ENCODE results near the gene SCGB1D2. TPM values are rescaled to one million over a fixed set of nuclear protein-coding genes. Genes with fewer than 3 reads are reported as not detected.

SCGB1D2 gene
- total and polyA plus RNA-seq, 10 of the 15 experiments (the other 5 are each of a cell fraction or from before 2014, with no cell fraction given): 0.48 TPM; not detected in 9

DNA sequence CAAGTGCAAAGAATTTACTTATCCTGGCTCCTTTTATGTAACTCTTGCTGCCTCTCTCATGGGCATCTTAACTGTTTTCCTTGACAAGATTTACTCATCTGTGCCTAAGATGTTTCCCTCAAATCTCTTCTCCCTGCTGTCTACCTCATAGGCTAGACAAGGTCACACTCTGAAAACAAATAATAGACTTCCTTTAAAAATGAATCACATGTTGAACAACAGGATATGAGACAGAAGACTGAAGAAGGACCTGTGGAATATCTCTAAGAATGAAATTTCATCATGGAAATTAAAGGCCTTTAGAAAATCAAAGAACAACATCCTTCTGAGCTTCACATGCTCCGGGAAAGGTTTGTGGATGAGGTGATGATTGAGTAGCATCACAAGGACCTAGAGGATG is 22.0 kb downstream of the SCGB1D2 start:
- Histone ChIP-seq H3K27me3 (replicated peaks in 1 of 2; ENCODE audit: control insufficient read depth in 2 of 2, insufficient read depth in 2 of 2, low read length in 1 of 2) (no peaks in the 10 kb centered on the region; a peak in 1 of 4 replicates), H3K27ac (ENCODE audit: control insufficient read depth, insufficient read depth) (no peak overlapping the region), H3K79me2 (ENCODE audit: control insufficient read depth, insufficient read depth, low read length) (no peaks in the 10 kb centered on the region), H3K36me3 (ENCODE audit: control insufficient read depth in 2 of 2, insufficient read depth in 2 of 2, low read length in 1 of 2) (no peaks in the 10 kb centered on the region), H4K20me1 (ENCODE audit: control insufficient read depth, insufficient read depth) (no peaks in the 10 kb centered on the region), H2AFZ (ENCODE audit: control insufficient read depth, low read depth, low read length) (no peak overlapping the region), H3K9ac (ENCODE audit: control insufficient read depth, insufficient read depth, low read length) (no peak overlapping the region), H3K4me1 (ENCODE audit: control insufficient read depth, insufficient read depth, low read length) (no peaks in the 10 kb centered on the region), H3K4me2 (ENCODE audit: control insufficient read depth, insufficient read depth) (no peak overlapping the region), H3K4me3 (no peak overlapping the region), H3K9me3 (replicated peaks; ENCODE audit: control insufficient read depth, insufficient read depth, low read length) (no peaks in the 10 kb centered on the region)
- ChIA-PET POLR2A (no interaction called here), CTCF (no interaction called here), SMC1A (ENCODE audit: uncharacterized antibody, unreplicated experiment) (no interaction called here), RAD21 (ENCODE audit: unreplicated experiment) (no interaction called here)
- intact Hi-C loops (cut with micrococcal nuclease; ENCODE audit: unreplicated experiment) (no loop called here), in situ Hi-C loops (cut with MboI) (no loop called here)
- no peak for DNase-seq (ENCODE audit: low read depth, low spot score)
- no peak for FAIRE-seq
- BruUV-seq (replicated peaks): no TSS peak
- no peak for ATAC-seq
- 0% methylated on average over 1 of the region's 1 CpG for WGBS (ENCODE audit: insufficient coverage, insufficient replicate concordance, low lambda C conversion rate, missing lambda C conversion rate)
- TF ChIP-seq SMAD5 (IDR thresholded peaks at IDR 0.05; ENCODE audit: low read depth) (no peak), KAT2A (conservative IDR thresholded peaks at IDR 0.05; ENCODE audit: control insufficient read depth, low read depth, low read length) (no peak), E4F1 (IDR thresholded peaks at IDR 0.05; ENCODE audit: borderline replicate concordance, partially characterized antibody) (no peak), NFYA (IDR thresholded peaks at IDR 0.05; ENCODE audit: borderline replicate concordance, low read depth, low read length) (no peak), POU2F2 (IDR thresholded peaks at IDR 0.05; ENCODE audit: borderline replicate concordance, low read depth, low read length) (no peak), SIX5 (IDR thresholded peaks at IDR 0.05; ENCODE audit: low read depth, low read length, severe bottlenecking) (no peak), GABPA (IDR thresholded peaks at IDR 0.05; ENCODE audit: low read depth) (no peak), NFYB (IDR thresholded peaks at IDR 0.05; ENCODE audit: insufficient read depth, low read depth, low read length) (no peak)
